CD4-positive, CD25-positive, alpha-beta regulatory T cell (primary cell): ENCODE measurements around the gene IL17B. TPM values are rescaled to one million over a fixed set of nuclear protein-coding genes. Genes with fewer than 3 reads are reported as not detected.

Source experiments
- ATAC-seq, 2 donors: fragments of 150-1000 bp; cut with Tn5 transposase; one replicate each; pipeline ENCODE4 v1.10.0; 2021; ENCODE audit warnings: low read depth in 2 of 2, moderate number of reproducible peaks in 2 of 2, moderate library complexity in 1 of 2
- DNase-seq, 3 donors: peaks; one replicate each; pipeline versions ENCODE4 v3.0.0 to v3.0.0-alpha.2; 2012 to 2022; ENCODE audit warnings: mixed read lengths in 1 of 3
- H3K27ac ChIP-seq: one replicate; pipeline ENCODE4 v1.7.0; 2013; ENCODE audit warnings: mild to moderate bottlenecking, low read length; ENCODE audit not compliant: insufficient read depth, poor library complexity, severe bottlenecking
- H3K27me3 ChIP-seq: one replicate; pipeline ENCODE4 v1.7.0; 2013; ENCODE audit warnings: low read length; ENCODE audit not compliant: control insufficient read depth, insufficient read depth
- H3K36me3 ChIP-seq: one replicate; pipeline ENCODE4 v1.7.0; 2013; ENCODE audit warnings: mild to moderate bottlenecking, low read length, moderate library complexity; ENCODE audit not compliant: control insufficient read depth, insufficient read depth
- H3K4me1 ChIP-seq: 2 replicates; pipeline ENCODE4 v1.7.0; 2013; ENCODE audit warnings: mild to moderate bottlenecking, low read length; ENCODE audit not compliant: insufficient read depth, control insufficient read depth, poor library complexity, severe bottlenecking
- H3K4me3 ChIP-seq: one replicate; pipeline ENCODE4 v1.7.0; 2013; ENCODE audit warnings: low read depth, mild to moderate bottlenecking, low read length, moderate library complexity
- H3K9me3 ChIP-seq, 2 experiments: 1 replicate in 1 of 2; 2 replicates in 1 of 2; pipeline ENCODE4 v1.7.0; 2013; ENCODE audit warnings: low read length in 2 of 2, mild to moderate bottlenecking in 1 of 2, moderate library complexity in 1 of 2; ENCODE audit not compliant: control insufficient read depth in 2 of 2
- H3K27ac Mint-ChIP-seq, 3 donors: one replicate each; pipeline ENCODE4 v1.8.0; 2020 to 2022; ENCODE audit warnings: mild to moderate bottlenecking in 3 of 3, mixed read lengths in 3 of 3, moderate library complexity in 2 of 3
- H3K27me3 Mint-ChIP-seq: one replicate; pipeline ENCODE4 v1.8.0; 2022; ENCODE audit warnings: mild to moderate bottlenecking, mixed read lengths
- H3K36me3 Mint-ChIP-seq: one replicate; pipeline ENCODE4 v1.8.0; 2020; ENCODE audit warnings: mixed read lengths
- H3K4me1 Mint-ChIP-seq, 4 donors: one replicate each; pipeline ENCODE4 v1.8.0; 2020 to 2022; ENCODE audit warnings: mixed read lengths in 4 of 4, mild to moderate bottlenecking in 1 of 4
- H3K4me3 Mint-ChIP-seq, 4 donors: one replicate each; pipeline ENCODE4 v1.8.0; 2020 to 2022; ENCODE audit warnings: mild to moderate bottlenecking in 4 of 4, mixed read lengths in 4 of 4, moderate library complexity in 3 of 4
- H3K9me3 Mint-ChIP-seq, 7 donors: one replicate each; pipeline ENCODE4 v1.8.0; 2020 to 2022; ENCODE audit warnings: mixed read lengths in 7 of 7, mild to moderate bottlenecking in 3 of 7, moderate library complexity in 2 of 7
- polyA plus RNA-seq, 4 donors: library from polyadenylated mRNA; unstranded; fragments of 300-500 nt; fragmentation: Illumina TruSeq; gene quantifications; one replicate each; pipeline ENCODE4 v1.2.3, GENCODE V29; 2021
- total RNA-seq: library from RNA; stranded (reverse); gene quantifications from one replicate; pipeline ENCODE4 v1.2.3, GENCODE V29; 2022

IL17B gene, protein sequence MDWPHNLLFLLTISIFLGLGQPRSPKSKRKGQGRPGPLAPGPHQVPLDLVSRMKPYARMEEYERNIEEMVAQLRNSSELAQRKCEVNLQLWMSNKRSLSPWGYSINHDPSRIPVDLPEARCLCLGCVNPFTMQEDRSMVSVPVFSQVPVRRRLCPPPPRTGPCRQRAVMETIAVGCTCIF
- total RNA-seq (not detected), polyA plus RNA-seq (not detected)

DNA sequence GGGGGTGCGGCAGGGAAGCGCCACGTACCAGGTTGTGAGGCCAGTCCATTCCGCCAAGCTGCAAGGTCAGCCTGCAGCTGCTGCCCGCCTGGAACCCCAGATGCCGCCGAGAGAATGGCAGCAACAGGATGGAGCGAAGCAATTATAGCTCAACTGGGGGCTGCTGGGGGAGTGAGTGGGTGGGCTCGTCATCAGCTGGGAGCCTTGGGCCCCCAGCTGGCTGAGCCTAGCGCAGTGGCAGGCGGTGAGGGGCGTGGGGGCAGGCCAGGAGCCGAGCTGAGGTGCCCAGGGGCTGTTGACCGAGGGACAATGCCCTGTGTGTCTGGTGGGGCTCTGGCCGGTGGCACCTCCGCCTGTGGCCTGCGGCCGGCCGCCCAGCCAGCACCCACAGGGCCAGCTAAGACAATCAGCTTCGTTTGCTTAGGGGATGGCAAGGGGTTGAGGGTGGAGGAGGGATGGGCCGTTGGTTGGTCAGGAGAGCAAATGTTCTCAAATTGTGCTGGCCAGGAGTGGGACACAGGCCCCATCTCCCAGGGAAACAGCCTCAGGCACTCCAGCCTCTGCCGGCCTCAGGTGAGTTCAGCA is at the start of gene IL17B:
Gene IL17B, minus strand, starts transcription at position 116 of the 585 bp plus-strand sequence. Its CDS starts 67 bp downstream, at position 49.
- Mint-ChIP-seq H3K4me3 (no peak within 1 kb of the TSS), H3K4me1 (peaks cover 0 to 3% (median 0%) of the 10 kb centered on the region in 4 donors), H3K27me3 (no peaks in the 10 kb centered on the region), H3K9me3 (no peaks in the 10 kb centered on the region), H3K27ac (no peak within 1 kb of the TSS), H3K36me3 (peaks cover 11% of the 10 kb centered on the region)
- ATAC-seq (no peak), DNase-seq (no peak)
- H3K27me3 ChIP-seq, result no peaks in the 10 kb centered on the region
- H3K4me1 ChIP-seq, result no peaks in the 10 kb centered on the region
- H3K27ac ChIP-seq, result no peak within 1 kb of the TSS
- H3K36me3 ChIP-seq, result no peaks in the 10 kb centered on the region
- no peak within 1 kb of the TSS for H3K4me3 ChIP-seq
- no peaks in the 10 kb centered on the region for H3K9me3 ChIP-seq

DNA sequence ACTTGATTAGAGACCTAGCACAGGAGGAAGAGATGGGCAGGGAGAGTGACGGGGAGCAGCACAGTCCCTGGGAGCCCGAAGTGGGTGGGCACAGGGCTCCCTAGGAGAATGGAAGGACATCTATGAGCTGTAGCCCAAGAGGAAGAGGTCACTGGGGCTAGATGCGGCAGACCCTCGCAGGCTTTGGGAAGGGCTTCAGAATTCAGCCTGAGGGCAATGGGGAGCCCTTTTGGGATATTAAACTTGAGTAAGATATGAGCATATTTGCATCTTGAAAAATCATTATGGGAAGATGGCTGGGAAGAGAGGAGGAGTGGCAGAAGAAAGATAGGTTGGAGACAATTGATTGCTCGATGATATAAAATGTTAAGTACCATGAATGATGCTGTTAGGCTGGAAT is 48.9 kb upstream of the IL17B start:
- H3K27me3 ChIP-seq, result no peaks in the 10 kb centered on the region
- H3K9me3 ChIP-seq, result no peaks in the 10 kb centered on the region
- H3K9me3 Mint-ChIP-seq, result peaks cover 0 to 2% (median 0%) of the 10 kb centered on the region in 7 donors
- H3K4me1 ChIP-seq, result no peaks in the 10 kb centered on the region
- H3K27me3 Mint-ChIP-seq, result peaks cover 4% of the 10 kb centered on the region
- no peaks in the 10 kb centered on the region for H3K36me3 ChIP-seq
- H3K4me3 Mint-ChIP-seq, result no peak overlapping the region
- H3K36me3 Mint-ChIP-seq, result no peaks in the 10 kb centered on the region
- H3K4me1 Mint-ChIP-seq, result peaks cover 0 to 6% (median 2%) of the 10 kb centered on the region in 4 donors
- ATAC-seq (no peak), DNase-seq (no peak)
- no peak overlapping the region for H3K27ac Mint-ChIP-seq
- H3K27ac ChIP-seq, result no peak overlapping the region
- no peak overlapping the region for H3K4me3 ChIP-seq

DNA sequence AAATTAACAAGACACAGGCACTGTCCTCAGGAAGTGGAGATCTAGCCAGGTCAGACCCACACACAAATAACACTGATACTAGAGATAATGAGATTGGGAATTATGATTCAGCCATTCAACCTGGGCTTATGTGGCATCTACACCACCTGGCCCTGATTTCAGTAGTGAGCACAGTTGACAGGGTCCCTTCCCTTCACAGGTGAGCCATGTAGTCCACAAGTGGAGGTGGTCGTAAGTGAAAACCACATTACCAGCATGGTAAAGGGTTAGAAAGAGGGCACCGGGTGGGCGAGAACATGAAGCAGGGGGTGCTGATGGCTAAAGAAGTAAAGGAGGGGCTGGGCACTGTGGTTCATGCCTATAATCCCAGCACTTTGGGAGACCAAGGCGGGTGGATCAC is 48.3 kb upstream of the IL17B start:
- Mint-ChIP-seq H3K27ac (no peak overlapping the region), H3K36me3 (no peaks in the 10 kb centered on the region), H3K9me3 (peaks cover 0 to 2% (median 0%) of the 10 kb centered on the region in 7 donors), H3K27me3 (peaks cover 4% of the 10 kb centered on the region), H3K4me3 (no peak overlapping the region), H3K4me1 (peaks cover 0 to 6% (median 2%) of the 10 kb centered on the region in 4 donors)
- ATAC-seq, result no peak
- Histone ChIP-seq H3K27ac (no peak overlapping the region), H3K36me3 (no peaks in the 10 kb centered on the region), H3K27me3 (no peaks in the 10 kb centered on the region), H3K9me3 (no peaks in the 10 kb centered on the region), H3K4me1 (no peaks in the 10 kb centered on the region), H3K4me3 (no peak overlapping the region)
- no peak for DNase-seq

DNA sequence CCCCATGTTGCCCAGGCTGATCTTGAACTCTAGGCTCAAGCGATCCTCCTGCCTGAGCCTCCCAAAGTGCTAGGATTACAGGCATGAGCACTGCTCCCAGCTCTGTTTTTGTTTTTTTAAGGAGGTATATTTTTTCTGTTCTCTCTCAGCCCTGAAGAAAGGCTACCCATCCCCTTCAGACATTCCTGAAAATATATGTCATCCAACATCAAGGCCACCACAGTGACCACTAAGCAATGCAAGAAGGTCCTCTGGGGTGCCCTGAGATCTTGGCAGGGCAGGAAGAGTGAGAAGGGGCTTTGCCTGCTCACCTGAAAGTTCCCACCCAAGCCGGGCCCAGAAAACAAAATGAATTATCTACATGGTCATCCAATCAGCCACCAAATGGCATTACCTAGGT is 47.8 kb upstream of the IL17B start:
- DNase-seq (no peak), ATAC-seq (no peak)
- Histone ChIP-seq H3K27ac (no peak overlapping the region), H3K4me1 (no peaks in the 10 kb centered on the region), H3K36me3 (no peaks in the 10 kb centered on the region), H3K4me3 (no peak overlapping the region), H3K27me3 (no peaks in the 10 kb centered on the region), H3K9me3 (no peaks in the 10 kb centered on the region)
- H3K36me3 Mint-ChIP-seq, result no peaks in the 10 kb centered on the region
- H3K27me3 Mint-ChIP-seq, result peaks cover 4% of the 10 kb centered on the region
- H3K4me1 Mint-ChIP-seq, result peaks cover 0 to 6% (median 3%) of the 10 kb centered on the region in 4 donors
- peaks cover 0 to 2% (median 0%) of the 10 kb centered on the region in 7 donors for H3K9me3 Mint-ChIP-seq
- no peak overlapping the region for H3K4me3 Mint-ChIP-seq
- no peak overlapping the region for H3K27ac Mint-ChIP-seq

DNA sequence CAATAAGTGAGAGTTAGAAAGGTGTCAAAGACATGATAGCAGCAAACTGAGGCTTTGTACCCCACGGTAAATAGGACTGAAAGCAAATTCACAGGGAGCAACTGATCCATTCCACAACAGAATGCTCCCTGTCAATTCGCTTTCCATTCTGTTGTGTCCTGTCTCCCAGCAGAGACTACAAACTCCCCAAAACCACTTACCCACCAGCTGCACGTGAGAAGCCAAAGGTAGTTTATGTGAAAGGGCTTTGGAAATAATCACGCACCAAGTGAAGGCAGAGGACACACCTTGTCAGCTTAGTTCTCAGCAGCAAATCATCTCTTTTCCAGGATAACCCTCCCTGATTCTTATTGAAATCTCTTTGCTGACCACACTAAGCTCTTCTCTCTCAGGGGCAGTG is 46.6 kb upstream of the IL17B start:
- no peak overlapping the region for H3K27ac Mint-ChIP-seq
- no peaks in the 10 kb centered on the region for H3K9me3 ChIP-seq
- peaks cover 0 to 6% (median 2%) of the 10 kb centered on the region in 4 donors for H3K4me1 Mint-ChIP-seq
- H3K36me3 ChIP-seq, result no peaks in the 10 kb centered on the region
- H3K4me3 ChIP-seq, result no peak overlapping the region
- DNase-seq (no peak), ATAC-seq (no peak)
- peaks cover 0 to under 1% (median 0%) of the 10 kb centered on the region in 7 donors for H3K9me3 Mint-ChIP-seq
- no peak overlapping the region for H3K4me3 Mint-ChIP-seq
- H3K36me3 Mint-ChIP-seq, result no peaks in the 10 kb centered on the region
- no peak overlapping the region for H3K27ac ChIP-seq
- H3K27me3 ChIP-seq, result no peaks in the 10 kb centered on the region
- no peaks in the 10 kb centered on the region for H3K4me1 ChIP-seq
- peaks cover 4% of the 10 kb centered on the region for H3K27me3 Mint-ChIP-seq

DNA sequence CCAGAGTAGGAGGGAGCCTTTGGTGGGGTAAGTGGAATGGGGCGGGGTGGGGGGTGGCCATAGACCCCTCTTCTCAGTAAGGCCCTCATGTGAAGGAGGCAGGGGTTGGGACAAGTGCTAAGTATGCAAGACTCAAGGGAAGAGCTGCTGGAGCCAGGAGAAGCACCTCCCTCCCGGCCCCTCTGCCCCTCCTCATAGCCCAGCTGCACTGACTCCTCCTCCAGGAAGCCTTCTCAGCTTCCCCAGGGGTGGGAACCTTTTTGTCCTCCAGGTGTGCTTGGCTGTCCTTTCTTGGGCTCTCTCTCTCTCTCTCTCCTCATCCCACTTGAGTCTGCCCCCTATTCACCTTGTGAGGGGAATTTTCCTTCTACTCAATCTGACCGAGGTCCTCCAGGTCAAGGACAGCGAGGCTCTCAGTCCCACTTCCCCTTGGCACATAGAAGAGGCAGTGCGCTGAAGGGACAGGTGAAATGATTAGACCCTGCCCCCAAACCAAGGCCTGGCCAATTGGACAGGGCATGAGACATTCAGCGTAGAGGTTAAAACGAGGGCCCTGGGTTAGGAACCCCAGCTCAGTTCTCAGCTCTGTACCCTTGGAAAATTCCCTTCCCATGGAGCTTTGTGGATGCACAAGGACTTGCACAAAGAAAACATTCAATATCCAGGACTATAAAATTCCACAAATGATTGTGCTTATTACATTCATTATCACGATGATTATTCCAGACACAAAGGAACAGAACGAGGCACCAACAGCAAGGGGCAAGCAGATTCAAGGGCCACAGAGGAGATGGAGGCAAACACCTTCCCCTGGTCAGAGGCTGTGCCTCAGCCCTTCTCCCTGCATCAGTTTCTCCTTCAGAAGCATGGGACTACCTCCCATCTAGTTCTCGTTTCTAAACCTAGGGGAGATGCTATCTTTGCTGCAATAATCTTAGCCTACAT is 45.6 kb upstream of the IL17B start:
- Mint-ChIP-seq H3K4me3 (no peak overlapping the region), H3K4me1 (peaks cover 0 to 4% (median under 1%) of the 10 kb centered on the region in 4 donors), H3K36me3 (no peaks in the 10 kb centered on the region), H3K27me3 (peaks cover 4% of the 10 kb centered on the region), H3K9me3 (no peaks in the 10 kb centered on the region), H3K27ac (no peak overlapping the region)
- Histone ChIP-seq H3K36me3 (no peaks in the 10 kb centered on the region), H3K27me3 (no peaks in the 10 kb centered on the region), H3K4me3 (no peak overlapping the region), H3K4me1 (no peaks in the 10 kb centered on the region), H3K27ac (no peak overlapping the region), H3K9me3 (no peaks in the 10 kb centered on the region)
- DNase-seq (no peak), ATAC-seq (no peak)

DNA sequence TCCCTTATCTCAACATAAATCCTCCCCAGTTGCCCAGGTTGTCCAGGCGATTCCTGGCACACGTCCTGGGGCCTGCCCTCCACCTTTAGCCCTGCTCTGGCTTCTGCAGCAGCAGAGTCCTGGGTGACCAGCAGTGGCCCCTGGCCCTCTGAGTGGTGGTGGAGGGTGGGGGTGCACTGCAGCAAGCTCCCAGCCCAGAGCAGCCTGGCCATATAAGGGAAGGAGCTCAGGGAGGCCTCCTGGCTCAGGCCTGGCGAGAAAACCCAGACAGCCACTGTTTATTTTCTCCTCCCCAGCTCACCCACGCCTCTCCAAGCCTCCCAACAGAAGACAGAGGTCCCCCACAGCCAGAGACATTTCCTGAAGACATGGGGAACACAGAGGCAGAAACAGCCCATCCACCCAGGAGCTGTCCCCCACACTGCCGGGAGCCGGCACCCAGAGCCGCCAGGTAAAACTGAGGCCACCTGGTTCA is 44.7 kb upstream of the IL17B start:
- no peak for DNase-seq

More for the DNA sequence above, 44.7 kb upstream of the IL17B start:
- H3K9me3 Mint-ChIP-seq, result no peaks in the 10 kb centered on the region
- peaks cover 0 to 4% (median 0%) of the 10 kb centered on the region in 4 donors for H3K4me1 Mint-ChIP-seq
- Histone ChIP-seq H3K36me3 (no peaks in the 10 kb centered on the region), H3K4me1 (no peaks in the 10 kb centered on the region), H3K4me3 (no peak overlapping the region), H3K9me3 (no peaks in the 10 kb centered on the region), H3K27ac (no peak overlapping the region), H3K27me3 (peaks cover under 1% of the 10 kb centered on the region)
- no peak for ATAC-seq
- H3K4me3 Mint-ChIP-seq, result no peak overlapping the region
- H3K36me3 Mint-ChIP-seq, result no peaks in the 10 kb centered on the region
- no peak overlapping the region for H3K27ac Mint-ChIP-seq
- H3K27me3 Mint-ChIP-seq, result peaks cover 4% of the 10 kb centered on the region
